HUDEP-2 (cell line): ENCODE data around the gene OSMR.

Experiments used
- DNase-seq, 76 experiments: peaks; one replicate each; lab custom pipeline; 2025; ENCODE audit not compliant: unreplicated experiment in 76 of 76; lab: John Stamatoyannopoulos, UW

The OSMR gene

DNA sequence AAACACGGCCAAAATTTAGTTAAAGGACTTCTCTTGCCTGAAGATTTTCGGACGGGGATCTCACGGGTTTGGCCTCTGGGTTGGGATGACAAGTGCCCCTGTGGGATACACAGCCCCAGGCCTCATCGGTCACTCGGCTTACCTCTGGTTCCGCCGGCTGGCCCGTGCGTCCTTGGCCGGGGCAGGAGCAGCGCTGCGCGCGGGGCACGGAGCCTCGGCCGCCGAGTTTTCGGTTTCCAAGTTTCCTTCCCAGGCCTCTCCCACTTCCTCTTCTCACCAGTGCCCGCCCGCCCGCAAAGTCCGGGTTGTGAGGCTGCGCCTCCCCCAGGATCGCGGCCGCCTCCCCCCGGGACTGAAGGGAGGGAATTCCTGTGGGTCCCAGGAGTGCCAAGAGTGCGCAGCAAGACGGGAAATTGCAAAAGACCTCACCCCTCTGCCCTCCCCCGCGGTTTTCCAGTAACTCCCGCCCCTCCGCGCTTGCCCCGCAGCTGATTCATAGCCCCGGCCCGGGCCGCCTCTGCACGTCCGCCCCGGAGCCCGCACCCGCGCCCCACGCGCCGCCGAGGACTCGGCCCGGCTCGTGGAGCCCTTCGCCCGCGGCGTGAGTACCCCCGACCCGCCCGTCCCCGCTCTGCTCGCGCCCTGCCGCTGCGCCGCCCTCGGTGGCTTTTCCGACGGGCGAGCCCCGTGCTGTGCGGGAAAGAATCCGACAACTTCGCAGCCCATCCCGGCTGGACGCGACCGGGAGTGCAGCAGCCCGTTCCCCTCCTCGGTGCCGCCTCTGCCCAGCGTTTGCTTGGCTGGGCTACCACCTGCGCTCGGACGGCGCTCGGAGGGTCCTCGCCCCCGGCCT is at the start of gene OSMR:
Gene OSMR, plus strand, starts transcription at position 487 of the 853 bp plus-strand sequence. CDS start 23,033 bp downstream, outside the sequence.
- peak in 1 of 76 experiments; percentile 3 for DNase-seq

- DNase-seq = no peak
Observed at GRCh38 chr5:38796742-38797108, 49.1 kb upstream of the OSMR start.

GRCh38 chr5:38797838-38798237 is 48.0 kb upstream of the OSMR start:
- no peak for DNase-seq

DNA sequence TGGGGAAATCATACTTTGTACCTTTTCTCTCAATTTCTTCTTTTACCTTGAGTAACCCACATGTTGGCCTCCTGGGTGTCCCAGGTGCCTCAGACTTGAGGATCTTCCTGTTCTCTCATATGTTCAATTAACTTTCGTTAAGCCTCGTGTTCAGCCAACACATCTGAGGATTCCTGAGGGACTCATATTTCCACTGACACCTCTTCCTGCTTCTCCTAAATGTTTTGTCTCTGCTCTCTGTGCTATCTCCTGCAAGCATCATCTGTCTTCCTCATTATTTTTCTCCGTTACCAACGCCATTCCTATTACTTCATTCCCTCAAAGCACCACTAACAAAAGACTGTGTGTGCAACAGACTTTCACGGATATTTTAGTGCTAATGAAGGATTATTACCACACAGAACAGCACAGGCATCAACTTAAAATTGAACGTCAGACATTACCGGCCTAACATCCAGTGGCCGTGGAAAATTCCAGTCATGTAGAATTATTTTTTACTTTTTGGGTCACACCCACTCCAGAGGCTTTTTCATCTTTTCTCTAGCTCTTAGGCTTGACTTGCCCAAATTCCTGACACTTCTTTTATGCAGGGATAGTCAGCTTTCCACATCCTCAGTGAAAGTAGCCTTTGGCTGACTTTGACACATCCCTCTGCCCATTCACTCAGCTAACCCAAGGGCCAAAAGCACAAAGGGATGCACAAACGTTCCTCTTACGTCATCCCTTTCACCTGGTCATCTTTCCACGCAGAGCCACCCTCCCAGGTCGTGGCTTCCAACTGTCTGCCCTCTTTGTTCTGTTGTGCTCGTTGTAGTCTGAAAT is 46.0 kb upstream of the OSMR start:
- DNase-seq = no peak

DNA sequence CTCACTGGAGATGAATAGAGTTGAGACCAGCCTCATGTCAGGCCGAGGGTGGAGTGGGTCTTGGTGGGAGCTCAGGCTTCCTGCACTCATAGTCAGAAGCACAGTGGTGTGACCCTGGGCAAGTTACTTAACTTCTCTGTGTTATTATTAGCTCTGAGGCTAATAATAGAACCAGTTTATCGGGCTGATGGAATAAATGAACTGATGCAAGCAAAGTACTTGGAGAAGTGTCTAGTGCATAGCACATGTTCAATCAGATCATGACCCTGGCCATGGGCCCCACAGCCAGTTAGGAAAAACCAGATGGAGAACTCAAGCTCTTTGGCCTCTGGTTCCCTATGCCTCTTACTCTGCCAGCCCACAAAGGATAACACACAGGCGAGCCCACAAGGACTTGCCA is 45.3 kb upstream of the OSMR start:
- no peak for DNase-seq

GRCh38 chr5:38802125-38802524 is 43.7 kb upstream of the OSMR start:
- DNase-seq = no peak

DNA sequence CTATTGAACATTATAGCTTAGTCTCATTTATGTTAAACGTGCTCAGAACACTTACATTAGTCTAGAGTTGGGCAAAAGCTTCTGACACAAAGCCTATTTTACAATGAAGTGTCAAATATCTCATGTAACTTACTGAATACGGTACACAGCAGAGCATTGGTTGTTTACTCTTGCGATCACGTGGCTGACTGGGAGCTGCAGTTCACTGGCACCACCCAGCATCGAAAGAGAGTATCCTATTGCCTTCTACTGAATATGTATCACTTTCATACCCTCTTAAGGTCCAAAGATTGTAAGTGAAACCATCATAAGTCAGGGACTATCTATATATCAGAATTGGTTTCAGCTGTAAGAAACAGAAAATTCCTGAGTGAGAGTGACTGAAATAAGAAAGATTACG is 42.6 kb upstream of the OSMR start:
- no peak for DNase-seq

GRCh38 chr5:38806775-38807258 is 39.0 kb upstream of the OSMR start:
- peak in 1 of 76 experiments; percentile 3 for DNase-seq

DNA sequence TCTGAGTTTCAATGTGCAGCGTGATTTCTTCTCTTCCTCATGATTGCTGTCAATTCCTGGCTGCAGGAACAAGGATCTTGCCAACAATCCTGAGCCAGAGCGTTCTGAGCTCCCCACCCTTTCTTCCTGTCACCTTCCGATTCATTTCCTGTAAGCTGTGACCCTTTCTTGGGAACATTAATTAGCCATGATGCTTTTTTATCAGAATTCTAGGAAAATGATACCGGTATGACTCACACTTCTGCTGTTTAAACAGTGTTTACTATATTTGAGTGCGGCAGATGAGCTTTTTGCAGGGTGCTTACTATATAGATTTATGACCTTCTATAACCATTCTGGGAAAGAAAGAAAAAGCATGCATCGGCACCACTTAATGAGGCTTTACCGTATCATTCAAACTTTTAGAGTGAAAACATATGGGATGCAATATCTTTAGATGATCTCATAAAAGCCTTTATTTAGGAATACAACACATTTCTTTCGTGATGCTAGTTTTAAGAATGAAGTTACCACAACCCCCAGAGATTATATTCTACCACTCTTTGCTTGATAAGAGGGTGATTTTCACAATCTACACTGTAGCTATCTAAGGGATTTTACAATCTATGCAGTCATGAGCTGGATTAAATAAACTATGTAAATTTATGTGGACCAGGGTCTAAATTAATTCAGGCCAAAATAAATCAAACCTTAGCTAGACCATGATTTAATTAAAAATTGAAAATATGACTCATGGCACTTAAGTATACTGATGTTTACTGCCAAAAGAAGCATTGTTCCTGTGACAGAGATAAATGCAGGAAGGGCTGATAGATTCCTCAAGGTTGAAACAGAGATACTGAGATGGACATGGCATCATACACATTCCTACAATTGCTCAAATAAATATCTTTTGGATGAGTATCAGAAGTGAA is 38.0 kb upstream of the OSMR start:
- no peak for DNase-seq

DNA sequence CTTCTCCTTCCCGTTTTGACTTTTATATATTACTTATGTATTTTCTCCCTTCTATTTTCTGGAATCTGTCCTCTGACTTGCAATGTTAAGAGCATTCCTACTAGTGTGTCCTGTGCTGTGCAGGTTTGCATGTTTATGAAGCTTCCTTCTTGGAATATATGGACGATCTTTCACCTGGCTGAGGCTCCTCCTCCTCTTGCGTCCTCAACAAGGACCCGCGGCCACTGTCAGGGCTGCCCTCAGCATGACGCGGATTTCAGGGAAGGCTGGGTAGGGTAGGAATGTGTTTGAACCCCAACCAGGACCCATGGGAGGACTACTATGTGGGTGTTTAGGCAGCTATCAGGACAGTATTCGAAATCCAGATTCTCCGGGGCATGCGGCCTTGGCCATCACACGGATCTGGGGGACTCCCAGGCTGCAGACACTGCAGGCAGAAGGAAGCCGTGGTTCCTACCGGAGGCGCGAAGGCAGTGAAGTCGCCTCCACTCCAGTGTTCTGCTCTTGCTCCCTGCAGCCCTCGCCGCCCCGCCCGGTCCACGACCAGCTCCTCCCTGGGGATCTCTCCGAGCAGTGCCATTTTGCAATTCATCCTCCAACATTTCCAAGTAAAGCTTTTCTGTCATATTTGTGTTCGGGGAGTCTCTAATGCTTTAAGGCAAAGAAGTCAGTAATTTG is 37.0 kb upstream of the OSMR start:
- no peak for DNase-seq

DNA sequence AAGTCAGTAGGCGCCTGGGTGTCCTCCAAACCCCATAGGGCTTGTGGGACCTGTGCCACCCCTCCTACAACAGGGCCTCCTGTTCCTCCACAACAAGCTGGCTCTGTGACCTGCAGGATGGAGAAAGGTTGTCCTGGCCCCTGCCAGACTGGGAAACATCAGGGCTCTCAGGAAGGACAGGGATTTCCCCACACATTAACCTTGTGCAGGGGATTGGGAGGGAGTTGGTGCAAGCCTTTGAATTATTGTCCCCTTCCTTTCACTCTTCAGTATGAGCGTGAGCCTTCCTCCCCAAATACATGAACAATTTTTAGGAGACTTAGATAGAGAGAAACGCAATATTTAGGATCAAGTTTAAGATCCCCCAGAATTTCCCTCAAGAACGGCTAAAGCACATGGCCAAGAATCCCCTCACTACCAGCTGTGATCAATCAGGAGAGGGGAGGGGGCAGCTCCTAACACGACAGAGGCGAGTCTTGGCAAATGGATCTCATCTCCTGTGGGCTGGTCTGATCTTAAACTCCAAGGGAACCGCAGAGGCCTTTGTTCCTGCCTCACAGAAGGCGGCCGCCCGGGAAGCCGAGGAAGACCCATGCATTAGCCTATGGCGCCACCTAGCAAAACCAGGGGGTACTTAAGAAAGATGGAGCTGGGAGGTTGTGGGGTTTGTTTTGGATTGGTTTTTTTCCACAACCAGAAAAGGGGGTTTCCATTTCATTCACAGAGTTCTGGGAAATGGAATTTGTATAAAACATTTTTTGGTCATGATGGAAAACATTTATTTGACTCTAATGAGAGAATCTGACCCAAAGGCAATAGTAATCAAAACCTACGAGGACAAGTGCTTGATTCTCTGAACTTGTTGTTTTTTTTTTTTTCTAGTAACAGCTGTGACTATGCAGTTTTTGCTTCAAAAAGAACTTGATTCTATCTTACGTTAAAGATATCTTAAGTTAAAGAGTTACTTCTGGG is 36.1 kb upstream of the OSMR start:
- peak in 50 of 76 experiments; percentile 1 to 71 (median 29) for DNase-seq

DNA sequence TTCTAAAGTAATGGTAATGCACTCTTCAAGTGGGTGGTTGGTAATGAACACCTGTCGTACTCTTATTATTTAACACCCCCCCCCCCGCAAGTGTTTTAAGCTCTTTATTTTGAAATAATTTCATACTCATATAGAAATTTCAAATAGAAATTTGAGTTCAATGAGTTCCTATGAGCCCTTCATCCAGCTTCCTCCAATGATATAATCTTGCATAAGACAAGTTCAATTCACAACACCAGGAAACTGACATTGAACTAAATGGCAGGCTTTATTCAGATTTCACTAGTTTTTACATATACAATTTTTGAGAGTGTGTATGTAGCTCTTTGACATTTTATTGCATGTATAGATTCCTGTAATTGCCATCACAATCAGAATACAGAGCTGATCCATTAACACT is 30.9 kb upstream of the OSMR start:
- no peak for DNase-seq

- no peak for DNase-seq
Observed at GRCh38 chr5:38816083-38817030, 29.5 kb upstream of the OSMR start.

GRCh38 chr5:38821679-38822078 is 24.1 kb upstream of the OSMR start:
- no peak for DNase-seq

- DNase-seq = no peak
Observed at GRCh38 chr5:38823503-38823902, 22.3 kb upstream of the OSMR start.

DNA sequence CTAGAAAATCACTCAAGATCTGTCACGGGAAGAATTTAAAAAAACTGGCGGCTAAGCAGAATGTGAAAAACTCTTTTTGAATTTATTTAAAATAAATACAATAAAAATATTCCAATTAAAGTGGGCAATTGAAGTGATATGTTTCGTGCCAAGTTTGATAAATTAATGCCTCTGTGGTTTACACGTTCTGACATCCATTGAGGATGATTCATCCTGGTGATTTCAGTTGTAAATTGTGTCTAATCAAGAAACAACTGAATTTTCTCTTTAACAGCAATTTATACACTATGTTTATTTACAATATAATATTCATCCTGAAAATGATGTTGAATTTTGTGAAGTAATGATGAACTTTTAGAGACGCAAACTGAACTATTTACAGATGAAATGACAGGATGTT is 21.0 kb upstream of the OSMR start:
- DNase-seq = no peak

- no peak for DNase-seq
Observed at GRCh38 chr5:38825494-38825893, 20.3 kb upstream of the OSMR start.

GRCh38 chr5:38827525-38827924 is 18.3 kb upstream of the OSMR start:
- DNase-seq = no peak
